GM19043 (cell line): ENCODE measurements around the gene REEP5.

Experiments used
- ATAC-seq: cut with Tn5 transposase; IDR thresholded peaks from one replicate; pipeline ENCODE4 v1.9.1; 2021; ENCODE audit warnings: low read depth; ENCODE audit not compliant: unreplicated experiment

REEP5 gene

GRCh38 chr5:112849912-112850311, 72.1 kb downstream of the REEP5 start:
- ATAC-seq: no peak

GRCh38 chr5:112848116-112848811, 73.8 kb downstream of the REEP5 start:
- peak; percentile 99 for ATAC-seq

- no peak for ATAC-seq
Observed at GRCh38 chr5:112847306-112847705, 74.7 kb downstream of the REEP5 start.

- ATAC-seq: no peak
Observed at GRCh38 chr5:112846556-112846955, 75.5 kb downstream of the REEP5 start.

- ATAC-seq: no peak
Observed at GRCh38 chr5:112844489-112844888, 77.5 kb downstream of the REEP5 start.

- ATAC-seq: no peak
Observed at GRCh38 chr5:112833971-112834370, 88.1 kb downstream of the REEP5 start.

GRCh38 chr5:112830378-112830777, 91.6 kb downstream of the REEP5 start:
- no peak for ATAC-seq
